ENCODE results near the gene BCL11A.

Gene BCL11A

GRCh38 chr2:60502144-60502543 is 51.3 kb downstream of the BCL11A start:
- no peak for DNase-seq

GRCh38 chr2:60500861-60501260 is 52.6 kb downstream of the BCL11A start:
- DNase-seq = no peak

- DNase-seq = no peak
These were observed 53.7 kb downstream of the BCL11A start for GRCh38 chr2:60499651-60500265.

- DNase-seq = no peak
These were observed 54.5 kb downstream of the BCL11A start for GRCh38 chr2:60498816-60499429.

GRCh38 chr2:60498127-60498815 is 55.2 kb downstream of the BCL11A start:
- no peak for DNase-seq

- DNase-seq = no peak
These were observed 56.0 kb downstream of the BCL11A start for GRCh38 chr2:60497500-60497899.

GRCh38 chr2:60496956-60497355 is 56.5 kb downstream of the BCL11A start:
- DNase-seq = no peak

- no peak for DNase-seq
These were observed 57.0 kb downstream of the BCL11A start for GRCh38 chr2:60496475-60496874.

GRCh38 chr2:60495041-60495625 is 58.3 kb downstream of the BCL11A start:
- DNase-seq = no peak

GRCh38 chr2:60493804-60494387 is 59.6 kb downstream of the BCL11A start:
- no peak for DNase-seq

GRCh38 chr2:60492548-60492947 is 60.9 kb downstream of the BCL11A start:
- no peak for DNase-seq

GRCh38 chr2:60490848-60491247 is 62.6 kb downstream of the BCL11A start:
- no peak for DNase-seq

- no peak for DNase-seq
These were observed 63.0 kb downstream of the BCL11A start for GRCh38 chr2:60490441-60490840.

- DNase-seq = no peak
These were observed 64.2 kb downstream of the BCL11A start for GRCh38 chr2:60489289-60489688.

GRCh38 chr2:60488291-60488690 is 65.2 kb downstream of the BCL11A start:
- DNase-seq = no peak

- no peak for DNase-seq
These were observed 66.3 kb downstream of the BCL11A start for GRCh38 chr2:60487174-60487573.

GRCh38 chr2:60486551-60486950 is 66.9 kb downstream of the BCL11A start:
- DNase-seq = no peak

- DNase-seq = no peak
These were observed 67.4 kb downstream of the BCL11A start for GRCh38 chr2:60486067-60486466.

- DNase-seq = no peak
These were observed 67.9 kb downstream of the BCL11A start for GRCh38 chr2:60485550-60485949.

GRCh38 chr2:60485055-60485454 is 68.4 kb downstream of the BCL11A start:
- no peak for DNase-seq

- no peak for DNase-seq
These were observed 69.3 kb downstream of the BCL11A start for GRCh38 chr2:60484133-60484645.

GRCh38 chr2:60483401-60483800 is 70.1 kb downstream of the BCL11A start:
- DNase-seq = no peak

GRCh38 chr2:60482222-60482621 is 71.2 kb downstream of the BCL11A start:
- no peak for DNase-seq

Measured in NCI-H526 treated with DMSO at 0.1 percent for 48 hours (cell line).